Esophagus muscularis mucosa (tissue), 4 donors: ENCODE data around the gene WNK4. TPM values are rescaled to one million over a fixed set of nuclear protein-coding genes. Genes with fewer than 3 reads are reported as not detected.
A peak's percentile ranks its signal among the peaks of the same experiment; 100 is the strongest.

Experiments
- DNase-seq: peaks from one replicate; pipeline ENCODE4 v3.0.0-alpha.2; 2017; ENCODE audit errors: extremely low spot score
- H3K27ac ChIP-seq, 4 donors: fragments of 200-600 bp; sonication (generic); replicated peaks in 1 of 4; 1 replicate in 3 of 4; 2 replicates in 1 of 4; pipeline ENCODE4 v1.5.1; 2016 to 2019; ENCODE audit warnings: mild to moderate bottlenecking in 1 of 4
- H3K27me3 ChIP-seq, 4 donors: fragments of 200-600 bp; sonication (generic); one replicate each; pipeline versions ENCODE4 v1.5.1 to v1.6.0; 2016 to 2019
- H3K36me3 ChIP-seq, 4 donors: fragments of 200-600 bp; sonication (generic); one replicate each; pipeline ENCODE4 v1.5.1; 2016 to 2019
- H3K4me1 ChIP-seq, 4 donors: fragments of 200-600 bp; sonication (generic); one replicate each; pipeline ENCODE4 v1.5.1; 2016 to 2019
- H3K4me3 ChIP-seq, 4 donors: fragments of 200-600 bp; sonication (generic); 1 replicate in 2 of 4; 2 replicates in 2 of 4; pipeline ENCODE4 v1.5.1; 2016 to 2019; ENCODE audit warnings: mild to moderate bottlenecking in 4 of 4, moderate library complexity in 1 of 4
- H3K9me3 ChIP-seq, 4 donors: fragments of 200-600 bp; sonication (generic); 1 replicate in 3 of 4; 2 replicates in 1 of 4; pipeline ENCODE4 v1.5.1; 2016 to 2019
- EP300 ChIP-seq: sonication (generic); formaldehyde crosslinking; IDR thresholded peaks from one replicate; pipeline ENCODE4 v1.6.1; 2017; ENCODE audit warnings: antibody characterized with exemption
- POLR2A ChIP-seq: fragments of 450-650 bp; IDR thresholded peaks from one replicate; pipeline ENCODE4 v1.6.1; 2017; ENCODE audit warnings: antibody characterized with exemption, moderate library complexity, mild to moderate bottlenecking, low read depth
- POLR2AphosphoS5 ChIP-seq, 2 donors: sonication (generic); formaldehyde crosslinking; IDR thresholded peaks; one replicate each; pipeline ENCODE4 v1.6.1; 2017; ENCODE audit warnings: antibody characterized with exemption in 2 of 2
- WGBS: methylation state at CpG from one replicate; pipeline ENCODE4 v1.1.5; 2018; 5-methylcytosine and 5-hydroxymethylcytosine counted together
- intact Hi-C: fragments of 100-400 bp; cut with DNase I; formaldehyde crosslinking; loops from one replicate; pipeline ENCODE4 v1.15.1; 2023
- total RNA-seq, 4 donors: library from RNA; depleted of rRNA; stranded (reverse); fragments of >200 nt; gene quantifications; one replicate each; pipeline versions ENCODE4 v1.1.0 to v1.2.1, GENCODE V29; 2016
- TF ChIP-seq, protein P1 (sequence below), 3 experiments: fragments of 200-600 bp in 2 of 3; fragments of 450-650 bp in 1 of 3; sonication (generic) in 2 of 3; IDR thresholded peaks; one replicate each; pipeline ENCODE4 v1.5.1; 2017 to 2019; ENCODE audit warnings: antibody characterized with exemption in 3 of 3, mild to moderate bottlenecking in 2 of 3, moderate library complexity in 1 of 3

WNK4 gene
- total RNA-seq, 4 donors from 2014 or later = 0.50 to 2.9 (median 2.1) TPM

DNA sequence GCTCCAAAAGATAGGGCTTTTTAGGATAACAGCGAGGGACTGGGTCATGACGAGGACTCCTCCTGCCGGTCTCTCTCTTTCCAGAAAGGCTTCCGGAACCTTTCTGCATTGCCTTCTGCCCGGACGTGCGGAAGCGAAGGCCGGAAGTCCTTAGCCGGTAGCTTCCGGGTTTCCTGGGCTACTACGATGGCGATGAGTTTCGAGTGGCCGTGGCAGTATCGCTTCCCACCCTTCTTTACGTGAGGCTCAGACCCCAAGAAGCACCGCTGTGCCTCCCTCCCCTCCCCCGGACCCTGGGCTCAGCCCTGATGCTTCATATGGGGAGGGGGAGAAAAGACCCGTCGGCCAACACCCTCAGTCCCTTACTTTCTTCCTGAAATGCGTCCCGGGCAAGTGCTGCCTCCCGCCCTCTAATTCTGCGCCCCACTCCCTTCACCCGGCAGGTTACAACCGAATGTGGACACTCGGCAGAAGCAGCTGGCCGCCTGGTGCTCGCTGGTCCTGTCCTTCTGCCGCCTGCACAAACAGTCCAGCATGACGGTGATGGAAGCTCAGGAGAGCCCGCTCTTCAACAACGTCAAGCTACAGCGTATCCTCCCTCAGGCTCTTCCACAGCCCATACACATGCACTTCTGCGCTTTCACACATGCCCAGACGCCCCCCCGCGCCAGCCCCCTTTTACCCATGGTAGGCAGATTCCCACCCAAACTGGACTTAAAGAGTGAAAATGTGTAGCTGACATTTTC is 6.9 kb upstream of the WNK4 start, which contains the start of gene VPS25:
Gene VPS25 (plus strand): TSS at position 160 of the 746 bp plus-strand sequence. CDS start 27 bp downstream, at position 187.
- intact Hi-C loops = no loop called here
- Histone ChIP-seq H3K4me3 (peak within 1 kb of the TSS; percentile 75 to 98 (median 84)), H3K36me3 (peaks cover 17 to 41% (median 34%) of the 10 kb centered on the region in 4 donors), H3K4me1 (peaks cover 14 to 19% (median 17%) of the 10 kb centered on the region in 4 donors), H3K27me3 (peaks cover 0 to 4% (median 0%) of the 10 kb centered on the region in 4 donors), H3K9me3 (no peaks in the 10 kb centered on the region), H3K27ac (peak within 1 kb of the TSS; percentile 83 to 90 (median 88))
- under 1% methylated on average over 35 of the region's 39 CpGs for WGBS
- DNase-seq = no peak
- TF ChIP-seq POLR2A = peak; percentile 39
- no peak for TF ChIP-seq EP300
- TF ChIP-seq, protein P1, sequence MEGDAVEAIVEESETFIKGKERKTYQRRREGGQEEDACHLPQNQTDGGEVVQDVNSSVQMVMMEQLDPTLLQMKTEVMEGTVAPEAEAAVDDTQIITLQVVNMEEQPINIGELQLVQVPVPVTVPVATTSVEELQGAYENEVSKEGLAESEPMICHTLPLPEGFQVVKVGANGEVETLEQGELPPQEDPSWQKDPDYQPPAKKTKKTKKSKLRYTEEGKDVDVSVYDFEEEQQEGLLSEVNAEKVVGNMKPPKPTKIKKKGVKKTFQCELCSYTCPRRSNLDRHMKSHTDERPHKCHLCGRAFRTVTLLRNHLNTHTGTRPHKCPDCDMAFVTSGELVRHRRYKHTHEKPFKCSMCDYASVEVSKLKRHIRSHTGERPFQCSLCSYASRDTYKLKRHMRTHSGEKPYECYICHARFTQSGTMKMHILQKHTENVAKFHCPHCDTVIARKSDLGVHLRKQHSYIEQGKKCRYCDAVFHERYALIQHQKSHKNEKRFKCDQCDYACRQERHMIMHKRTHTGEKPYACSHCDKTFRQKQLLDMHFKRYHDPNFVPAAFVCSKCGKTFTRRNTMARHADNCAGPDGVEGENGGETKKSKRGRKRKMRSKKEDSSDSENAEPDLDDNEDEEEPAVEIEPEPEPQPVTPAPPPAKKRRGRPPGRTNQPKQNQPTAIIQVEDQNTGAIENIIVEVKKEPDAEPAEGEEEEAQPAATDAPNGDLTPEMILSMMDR (IDR thresholded peaks at IDR 0.05) = peak; percentile 11 to 35 (median 18)
- TF ChIP-seq POLR2AphosphoS5 (IDR thresholded peaks at IDR 0.05) = peak; percentile 91 to 92

DNA sequence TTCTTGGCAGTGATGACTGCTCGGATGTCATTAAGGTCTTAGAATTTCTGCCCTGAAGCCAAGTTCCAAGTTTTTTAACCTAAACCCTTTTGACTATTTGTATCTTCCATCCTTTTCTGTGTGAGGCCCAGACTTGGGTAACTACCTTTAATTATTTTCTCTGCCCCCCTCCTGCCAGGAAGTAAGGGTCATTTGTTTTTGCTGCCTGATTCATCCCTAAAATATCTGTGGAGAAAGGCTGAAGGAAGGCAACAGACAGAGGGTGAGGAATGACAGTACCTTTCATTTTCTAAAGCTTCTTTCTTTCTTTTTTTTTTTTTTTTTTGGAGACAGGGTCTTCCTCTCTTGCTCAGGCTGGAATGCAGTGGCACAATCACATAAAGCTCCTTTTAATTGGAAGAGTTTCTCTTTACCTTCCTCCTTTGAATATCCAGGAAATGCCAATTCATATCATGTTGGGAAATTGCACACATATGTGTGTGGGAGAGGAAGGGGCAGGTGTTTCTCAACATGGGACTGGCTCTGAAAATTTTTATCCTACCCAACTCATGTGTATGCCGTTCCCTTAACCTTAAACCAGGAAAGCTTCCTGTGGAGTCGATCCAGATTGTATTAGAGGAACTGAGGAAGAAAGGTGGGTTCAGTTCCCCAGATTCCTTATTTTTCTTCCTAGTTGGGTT is 6.2 kb upstream of the WNK4 start:
- no peak for DNase-seq
- WGBS = 67% methylated on average over 3 of the region's 3 CpGs
- Histone ChIP-seq H3K9me3 (no peaks in the 10 kb centered on the region), H3K36me3 (peaks cover 23 to 48% (median 42%) of the 10 kb centered on the region in 4 donors), H3K4me3 (peak overlapping the region; percentile 75 to 98 (median 84)), H3K4me1 (peaks cover 14 to 19% (median 17%) of the 10 kb centered on the region in 4 donors), H3K27ac (peak overlapping the region; percentile 83 to 90 (median 88)), H3K27me3 (no peaks in the 10 kb centered on the region)
- intact Hi-C loops = no loop called here
- TF ChIP-seq, protein P1 (IDR thresholded peaks at IDR 0.05) = no peak
- no peak for TF ChIP-seq EP300
- no peak for TF ChIP-seq POLR2A
- TF ChIP-seq POLR2AphosphoS5 (IDR thresholded peaks at IDR 0.05) = no peak

DNA sequence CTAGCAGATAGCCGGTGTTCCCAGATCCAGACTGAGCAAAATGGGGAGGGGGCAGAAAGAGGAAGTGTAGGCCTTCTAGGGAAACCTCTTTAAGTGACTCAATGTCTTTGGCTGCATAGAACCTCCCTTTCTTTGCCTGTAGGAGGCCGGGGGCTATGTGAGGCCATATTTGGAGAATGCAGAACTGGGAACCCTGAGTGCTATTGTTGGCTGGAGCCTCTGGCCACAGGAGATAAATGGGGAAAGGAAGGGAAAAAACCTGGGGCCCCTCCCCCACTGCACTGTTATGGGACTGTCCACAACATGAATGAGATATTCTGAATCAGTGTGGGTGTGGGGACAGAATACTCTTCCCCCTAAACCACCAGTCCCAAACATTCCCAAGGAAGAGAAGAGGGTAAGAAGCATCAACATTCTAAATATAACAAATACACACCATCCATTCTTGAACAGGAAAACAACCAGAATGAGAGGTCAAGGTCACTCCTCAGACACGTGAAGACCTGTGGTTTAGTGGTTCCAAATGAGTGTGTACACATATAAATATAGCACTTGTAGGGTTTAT is 4.8 kb upstream of the WNK4 start:
- H3K36me3 ChIP-seq = peaks cover 26 to 54% (median 47%) of the 10 kb centered on the region in 4 donors
- intact Hi-C loops = no loop called here

DNA sequence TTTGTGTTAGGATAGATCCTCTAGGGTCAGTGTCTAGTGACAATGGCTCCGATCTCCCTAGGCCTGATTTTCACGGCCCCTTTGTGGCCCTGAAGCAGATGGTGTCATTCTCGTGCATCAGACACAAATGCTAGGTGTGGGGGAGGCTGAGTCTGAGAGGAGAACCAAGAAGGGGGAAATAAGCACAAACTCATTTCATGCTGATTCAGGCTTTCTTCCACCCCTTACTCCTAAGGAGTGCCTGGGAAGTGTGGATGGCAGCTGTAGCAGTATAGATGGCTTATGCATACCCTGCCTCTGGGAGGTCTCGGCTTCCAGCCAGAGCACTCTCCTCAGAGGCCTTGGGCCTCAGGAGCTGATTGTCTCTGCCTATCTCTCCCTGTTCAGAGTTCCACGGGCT is 1.8 kb upstream of the WNK4 start:
- Histone ChIP-seq H3K36me3 (peaks cover 26 to 54% (median 47%) of the 10 kb centered on the region in 4 donors), H3K27ac (no peak overlapping the region), H3K4me3 (no peak overlapping the region), H3K9me3 (no peaks in the 10 kb centered on the region), H3K27me3 (peaks cover 0 to 38% (median 10%) of the 10 kb centered on the region in 4 donors), H3K4me1 (peaks cover 18 to 50% (median 44%) of the 10 kb centered on the region in 4 donors)
- DNase-seq = no peak
- 84% methylated on average over 5 of the region's 5 CpGs for WGBS
- intact Hi-C loops = no loop called here
- TF ChIP-seq, protein P1 (IDR thresholded peaks at IDR 0.05) = no peak
- TF ChIP-seq POLR2AphosphoS5 (IDR thresholded peaks at IDR 0.05) = no peak

More for the DNA sequence above, 4.8 kb upstream of the WNK4 start:
- Histone ChIP-seq H3K27ac (no peak overlapping the region), H3K4me3 (no peak overlapping the region), H3K9me3 (no peaks in the 10 kb centered on the region), H3K4me1 (peaks cover 16 to 30% (median 28%) of the 10 kb centered on the region in 4 donors), H3K27me3 (peaks cover 0 to 9% (median 0%) of the 10 kb centered on the region in 4 donors)
- 77% methylated on average over 3 of the region's 3 CpGs for WGBS
- TF ChIP-seq EP300 (no peak), POLR2AphosphoS5 (IDR thresholded peaks at IDR 0.05) (no peak), POLR2A (no peak)
- TF ChIP-seq, protein P1 (IDR thresholded peaks at IDR 0.05) = no peak
- DNase-seq = no peak
